Measurements from ENCODE around the gene PARD3B. TPM values are rescaled to one million over a fixed set of nuclear protein-coding genes. Genes with fewer than 3 reads are reported as not detected.

The PARD3B gene
- total and polyA plus RNA-seq, 2 of the 13 experiments (the other 11 are each of a cell fraction or from before 2014, with no cell fraction given), result 0.71 to 2.3 TPM

DNA sequence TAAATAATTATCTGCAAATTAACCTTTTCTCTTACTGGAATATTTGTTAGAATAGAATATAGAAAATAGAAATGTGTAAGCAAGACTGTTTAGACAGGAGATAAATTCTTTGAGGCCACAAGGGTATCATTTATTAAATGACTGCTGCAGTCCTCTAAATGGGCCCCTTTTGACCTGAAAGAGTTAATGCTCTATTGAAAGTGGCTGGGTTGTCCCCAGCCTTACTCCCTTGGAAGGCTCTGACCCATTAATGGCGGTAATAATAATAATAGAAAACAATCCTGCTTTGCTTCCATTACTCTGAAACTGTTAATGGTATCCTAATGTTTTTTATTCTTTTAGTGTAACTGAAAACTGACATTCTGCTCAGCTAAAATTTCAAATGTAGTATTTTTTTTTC, 739.1 kb downstream of the PARD3B start:
- FAIRE-seq, result no peak
- ChIA-PET POLR2A (no interaction called here), CTCF (ENCODE audit: low intra/inter-chr PET ratio, low total read pairs) (no interaction called here)
- no peak for DNase-seq (ENCODE audit: low spot score)
- TF ChIP-seq LCORL (IDR thresholded peaks at IDR 0.05), result no peak
- no peak for TF ChIP-seq LCORL (CRISPR knock-in tag; IDR thresholded peaks at IDR 0.05)
- TF ChIP-seq, protein P1, sequence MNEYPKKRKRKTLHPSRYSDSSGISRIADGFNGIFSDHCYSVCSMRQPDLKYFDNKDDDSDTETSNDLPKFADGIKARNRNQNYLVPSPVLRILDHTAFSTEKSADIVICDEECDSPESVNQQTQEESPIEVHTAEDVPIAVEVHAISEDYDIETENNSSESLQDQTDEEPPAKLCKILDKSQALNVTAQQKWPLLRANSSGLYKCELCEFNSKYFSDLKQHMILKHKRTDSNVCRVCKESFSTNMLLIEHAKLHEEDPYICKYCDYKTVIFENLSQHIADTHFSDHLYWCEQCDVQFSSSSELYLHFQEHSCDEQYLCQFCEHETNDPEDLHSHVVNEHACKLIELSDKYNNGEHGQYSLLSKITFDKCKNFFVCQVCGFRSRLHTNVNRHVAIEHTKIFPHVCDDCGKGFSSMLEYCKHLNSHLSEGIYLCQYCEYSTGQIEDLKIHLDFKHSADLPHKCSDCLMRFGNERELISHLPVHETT (CRISPR knock-in tag; conservative IDR thresholded peaks at IDR 0.05), result no peak
- TF ChIP-seq ARNTL (CRISPR knock-in tag; IDR thresholded peaks at IDR 0.05), result no peak
- TF ChIP-seq ELF1 (CRISPR knock-in tag; IDR thresholded peaks at IDR 0.05), result no peak
- no peak for TF ChIP-seq MAZ (IDR thresholded peaks at IDR 0.05; ENCODE audit: borderline replicate concordance, low read depth, low read length)
- no peak for TF ChIP-seq MAZ (CRISPR knock-in tag; IDR thresholded peaks at IDR 0.05; ENCODE audit: low read depth)
- no peak for TF ChIP-seq HCFC1 (IDR thresholded peaks at IDR 0.05; ENCODE audit: low read depth, low read length)
- no peak for TF ChIP-seq PHF5A (CRISPR knock-in tag; IDR thresholded peaks at IDR 0.05; ENCODE audit: low read depth, unreplicated experiment)
- TF ChIP-seq HDAC1 (CRISPR knock-in tag; IDR thresholded peaks at IDR 0.05), result no peak
- no peak for TF ChIP-seq ZNF776 (CRISPR knock-in tag; IDR thresholded peaks at IDR 0.05)
- no peaks in the 10 kb centered on the region for H3K79me2 ChIP-seq (ENCODE audit: insufficient read depth, low read length)
- H3K27me3 ChIP-seq (ENCODE audit: control insufficient read depth in 1 of 2, insufficient read depth in 2 of 2, low read length in 2 of 2), result no peaks in the 10 kb centered on the region
- no peak overlapping the region for H3K4me2 ChIP-seq (ENCODE audit: low read depth, low read length)
- H3K9ac ChIP-seq (ENCODE audit: insufficient read depth, low read depth, low read length), result no peak overlapping the region
- no peak overlapping the region for H3K27ac ChIP-seq (ENCODE audit: extremely low read length, insufficient read depth, low read length)
- no TSS peak for BruUV-seq (replicated peaks)
- no peak overlapping the region for H2AFZ ChIP-seq (ENCODE audit: low read length)
- no peaks in the 10 kb centered on the region for H3K9me3 ChIP-seq (ENCODE audit: low read length)
- no peaks in the 10 kb centered on the region for H3K4me1 ChIP-seq (ENCODE audit: insufficient read depth, low read length)
- no peak overlapping the region for H3K4me3 ChIP-seq (replicated peaks in 1 of 3; ENCODE audit: insufficient read depth in 1 of 3, low read depth in 2 of 3, low read length in 3 of 3)
- WGBS (ENCODE audit: low lambda C conversion rate), result 46% methylated on average over 1 of the region's 1 CpG
- H3K36me3 ChIP-seq (replicated peaks in 1 of 2; ENCODE audit: control insufficient read depth in 1 of 2, insufficient read depth in 2 of 2, low read length in 2 of 2), result no peaks in the 10 kb centered on the region
- intact Hi-C loops (cut with micrococcal nuclease; ENCODE audit: unreplicated experiment) (no loop called here), in situ Hi-C loops (cut with HindIII; ENCODE audit: extremely low pct_ligation_motif_present, low pct_unique_long_range_greater_than_20kb) (no loop called here)
- ATAC-seq, result no peak
- no peaks in the 10 kb centered on the region for H4K20me1 ChIP-seq (ENCODE audit: insufficient read depth, low read length)

Measured in HepG2 (cell line).